ENCODE data around the gene NEUROG2.
"Not testable (repeated sequence)": the region's sequence is repeated elsewhere in the genome, so short reads cannot be mapped to it uniquely, and the experiment has no call there.

NEUROG2 gene

GRCh38 chr4:112490808-112491207 lies 25.2 kb downstream of the NEUROG2 start:
- not testable (repeated sequence) for DNase-seq

GRCh38 chr4:112485930-112486329 lies 30.1 kb downstream of the NEUROG2 start:
- no peak for DNase-seq

- no peak for DNase-seq
Observed at GRCh38 chr4:112473985-112474384, 42.0 kb downstream of the NEUROG2 start.

GRCh38 chr4:112472318-112472717 lies 43.7 kb downstream of the NEUROG2 start:
- DNase-seq = no peak
